ENCODE measurements around the gene PRR35. TPM values are rescaled to one million over a fixed set of nuclear protein-coding genes. Genes with fewer than 3 reads are reported as not detected.

Gene PRR35
- total RNA-seq, 1 donor from 2014 or later: not detected

GRCh38 chr16:543301-544164 lies 16.7 kb upstream of the PRR35 start:
- DNase-seq (ENCODE audit: low read depth): no peak
- no peak for TF ChIP-seq CTCF (IDR thresholded peaks at IDR 0.05; ENCODE audit: insufficient read depth, low read length, poor library complexity, severe bottlenecking)
- H3K27me3 ChIP-seq (ENCODE audit: control insufficient read depth, insufficient read depth, low read length): no peaks in the 10 kb centered on the region
- no peak overlapping the region for H3K4me3 ChIP-seq (ENCODE audit: low read depth, low read length)
- no peaks in the 10 kb centered on the region for H3K36me3 ChIP-seq (ENCODE audit: control insufficient read depth, insufficient read depth, low read length)

- TF ChIP-seq CTCF (IDR thresholded peaks at IDR 0.05; ENCODE audit: insufficient read depth, low read length, poor library complexity, severe bottlenecking): no peak
- no peak for DNase-seq (ENCODE audit: low read depth)
- Histone ChIP-seq H3K27me3 (ENCODE audit: control insufficient read depth, insufficient read depth, low read length) (no peaks in the 10 kb centered on the region), H3K36me3 (ENCODE audit: control insufficient read depth, insufficient read depth, low read length) (no peaks in the 10 kb centered on the region), H3K4me3 (ENCODE audit: low read depth, low read length) (no peak overlapping the region)
Measured at GRCh38 chr16:544517-544916, 15.7 kb upstream of the PRR35 start.

GRCh38 chr16:546909-547770 lies 13.1 kb upstream of the PRR35 start:
- Histone ChIP-seq H3K4me3 (ENCODE audit: low read depth, low read length) (no peak overlapping the region), H3K27me3 (ENCODE audit: control insufficient read depth, insufficient read depth, low read length) (no peaks in the 10 kb centered on the region), H3K36me3 (ENCODE audit: control insufficient read depth, insufficient read depth, low read length) (no peaks in the 10 kb centered on the region)
- TF ChIP-seq CTCF (IDR thresholded peaks at IDR 0.05; ENCODE audit: insufficient read depth, low read length, poor library complexity, severe bottlenecking): peak; percentile 60
- no peak for DNase-seq (ENCODE audit: low read depth)

GRCh38 chr16:548586-548985 lies 11.6 kb upstream of the PRR35 start:
- H3K4me3 ChIP-seq (ENCODE audit: low read depth, low read length): no peak overlapping the region

GRCh38 chr16:549544-550263 lies 10.5 kb upstream of the PRR35 start:
- no peak for TF ChIP-seq CTCF (IDR thresholded peaks at IDR 0.05; ENCODE audit: insufficient read depth, low read length, poor library complexity, severe bottlenecking)
- Histone ChIP-seq H3K27me3 (ENCODE audit: control insufficient read depth, insufficient read depth, low read length) (no peaks in the 10 kb centered on the region), H3K36me3 (ENCODE audit: control insufficient read depth, insufficient read depth, low read length) (peaks cover 1% of the 10 kb centered on the region), H3K4me3 (ENCODE audit: low read depth, low read length) (no peak overlapping the region)
- DNase-seq (ENCODE audit: low read depth): no peak

More at GRCh38 chr16:548586-548985, 11.6 kb upstream of the PRR35 start:
- peaks cover 1% of the 10 kb centered on the region for H3K36me3 ChIP-seq (ENCODE audit: control insufficient read depth, insufficient read depth, low read length)
- no peak for DNase-seq (ENCODE audit: low read depth)
- no peaks in the 10 kb centered on the region for H3K27me3 ChIP-seq (ENCODE audit: control insufficient read depth, insufficient read depth, low read length)
- TF ChIP-seq CTCF (IDR thresholded peaks at IDR 0.05; ENCODE audit: insufficient read depth, low read length, poor library complexity, severe bottlenecking): no peak

All from kidney epithelial cell (primary cell).